ENCODE measurements around the gene PCMTD2. TPM values are rescaled to one million over a fixed set of nuclear protein-coding genes. Genes with fewer than 3 reads are reported as not detected.

The PCMTD2 gene
- total RNA-seq, 1 donor from 2014 or later = 45.2 TPM

DNA sequence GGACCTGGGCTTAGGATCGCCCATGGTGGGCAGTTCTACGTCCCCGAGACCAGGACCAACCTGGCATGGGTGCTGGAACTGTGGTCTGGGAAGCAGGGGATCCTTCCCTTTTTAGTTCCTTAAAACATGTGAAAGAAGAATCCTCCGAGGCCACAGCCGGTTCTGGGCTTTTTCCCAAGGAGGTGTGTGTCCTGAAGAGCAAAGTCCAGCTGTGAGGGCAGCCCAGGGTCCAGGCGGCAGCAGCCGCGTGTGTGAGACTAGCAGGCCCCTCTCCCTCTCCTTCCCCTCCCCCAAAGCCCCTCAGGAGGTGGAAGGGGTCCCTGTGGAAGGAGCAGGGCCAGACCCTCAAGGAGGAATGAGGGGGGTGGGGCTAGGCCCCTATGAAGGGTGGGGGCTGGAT lies 35.1 kb upstream of the PCMTD2 start:
- peaks cover 16% of the 10 kb centered on the region for H3K4me1 ChIP-seq
- intact Hi-C loops (cut with DNase I) = no loop called here
- DNase-seq (ENCODE audit: extremely low spot score in 2 of 2) = no peak
- no peak overlapping the region for H3K27ac ChIP-seq
- no peaks in the 10 kb centered on the region for H3K27me3 ChIP-seq
- no peak overlapping the region for H3K4me3 ChIP-seq
- H3K9me3 ChIP-seq = no peaks in the 10 kb centered on the region
- TF ChIP-seq, protein P1, sequence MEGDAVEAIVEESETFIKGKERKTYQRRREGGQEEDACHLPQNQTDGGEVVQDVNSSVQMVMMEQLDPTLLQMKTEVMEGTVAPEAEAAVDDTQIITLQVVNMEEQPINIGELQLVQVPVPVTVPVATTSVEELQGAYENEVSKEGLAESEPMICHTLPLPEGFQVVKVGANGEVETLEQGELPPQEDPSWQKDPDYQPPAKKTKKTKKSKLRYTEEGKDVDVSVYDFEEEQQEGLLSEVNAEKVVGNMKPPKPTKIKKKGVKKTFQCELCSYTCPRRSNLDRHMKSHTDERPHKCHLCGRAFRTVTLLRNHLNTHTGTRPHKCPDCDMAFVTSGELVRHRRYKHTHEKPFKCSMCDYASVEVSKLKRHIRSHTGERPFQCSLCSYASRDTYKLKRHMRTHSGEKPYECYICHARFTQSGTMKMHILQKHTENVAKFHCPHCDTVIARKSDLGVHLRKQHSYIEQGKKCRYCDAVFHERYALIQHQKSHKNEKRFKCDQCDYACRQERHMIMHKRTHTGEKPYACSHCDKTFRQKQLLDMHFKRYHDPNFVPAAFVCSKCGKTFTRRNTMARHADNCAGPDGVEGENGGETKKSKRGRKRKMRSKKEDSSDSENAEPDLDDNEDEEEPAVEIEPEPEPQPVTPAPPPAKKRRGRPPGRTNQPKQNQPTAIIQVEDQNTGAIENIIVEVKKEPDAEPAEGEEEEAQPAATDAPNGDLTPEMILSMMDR (IDR thresholded peaks at IDR 0.05) = no peak
- TF ChIP-seq POLR2AphosphoS5 (IDR thresholded peaks at IDR 0.05; ENCODE audit: insufficient read depth in 1 of 2, low read depth in 1 of 2) (no peak), POLR2A (IDR thresholded peaks at IDR 0.05) (no peak)
- H3K36me3 ChIP-seq = no peaks in the 10 kb centered on the region

DNA sequence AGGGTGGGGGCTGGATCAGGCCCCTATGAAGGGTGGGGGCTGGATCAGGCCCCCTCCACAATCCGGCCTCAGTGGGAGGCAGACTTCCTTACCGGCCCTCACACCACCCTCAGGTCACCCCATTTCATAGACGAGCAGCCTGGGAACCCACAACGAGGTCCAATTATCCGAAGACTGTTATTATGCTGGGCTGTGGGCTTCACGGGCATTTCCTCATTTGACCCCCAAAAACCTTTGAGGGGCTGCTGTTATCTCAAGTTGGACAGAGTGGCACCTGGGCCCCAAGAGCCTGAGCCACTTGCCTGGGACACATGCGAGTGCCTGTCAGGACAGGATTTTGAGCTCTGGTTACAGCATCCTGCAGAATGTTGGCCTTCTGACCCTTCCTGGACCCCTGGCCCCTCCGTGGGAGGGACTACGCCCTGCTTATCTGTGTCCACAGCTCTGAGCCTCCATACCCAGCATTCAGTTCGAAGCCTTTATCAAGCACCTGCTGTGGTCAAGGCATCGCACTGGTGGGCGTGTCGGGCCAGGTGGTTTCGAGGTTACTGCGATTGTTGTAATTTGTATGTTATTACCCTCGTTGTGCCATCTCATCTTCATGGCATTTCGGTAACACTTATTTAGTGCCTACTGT lies 34.5 kb upstream of the PCMTD2 start:
- H3K9me3 ChIP-seq = no peaks in the 10 kb centered on the region
- no peak overlapping the region for H3K4me3 ChIP-seq
- TF ChIP-seq POLR2AphosphoS5 (IDR thresholded peaks at IDR 0.05; ENCODE audit: insufficient read depth in 1 of 2, low read depth in 1 of 2) (no peak), POLR2A (IDR thresholded peaks at IDR 0.05) (no peak)
- TF ChIP-seq, protein P1 (IDR thresholded peaks at IDR 0.05) = no peak
- no peaks in the 10 kb centered on the region for H3K36me3 ChIP-seq
- H3K27ac ChIP-seq = no peak overlapping the region
- no peaks in the 10 kb centered on the region for H3K27me3 ChIP-seq
- no peak for DNase-seq (ENCODE audit: extremely low spot score in 2 of 2)
- H3K4me1 ChIP-seq = peaks cover 16% of the 10 kb centered on the region
- intact Hi-C loops (cut with DNase I) = no loop called here

DNA sequence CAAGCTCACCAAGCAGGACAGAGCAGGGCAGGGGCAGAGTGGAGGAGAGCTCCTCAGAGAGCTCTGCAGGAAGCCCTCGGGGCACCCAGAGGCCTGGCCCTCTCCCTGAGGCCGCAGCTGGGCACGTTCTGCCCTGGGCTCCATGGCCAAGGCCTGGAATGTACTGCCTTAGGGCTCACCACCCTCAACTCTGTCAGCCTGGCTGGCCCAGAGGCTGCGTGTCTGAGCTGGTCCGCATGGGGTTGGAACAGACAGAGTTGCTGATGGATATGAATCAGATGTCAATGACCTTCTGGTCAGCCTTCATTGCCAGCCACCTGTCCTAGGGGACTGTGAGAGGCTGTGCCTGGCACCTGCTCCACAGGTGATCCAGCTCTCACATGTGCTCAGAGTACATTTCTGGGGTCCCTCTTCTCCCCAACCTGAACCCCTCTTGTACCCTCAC lies 33.2 kb upstream of the PCMTD2 start:
- no peak for DNase-seq (ENCODE audit: extremely low spot score in 2 of 2)
- no peak overlapping the region for H3K27ac ChIP-seq
- no peak for TF ChIP-seq POLR2AphosphoS5 (IDR thresholded peaks at IDR 0.05; ENCODE audit: insufficient read depth in 1 of 2, low read depth in 1 of 2)
- TF ChIP-seq, protein P1 (IDR thresholded peaks at IDR 0.05) = no peak
- TF ChIP-seq POLR2A (IDR thresholded peaks at IDR 0.05) = no peak
- H3K27me3 ChIP-seq = no peaks in the 10 kb centered on the region
- no peaks in the 10 kb centered on the region for H3K9me3 ChIP-seq
- intact Hi-C loops (cut with DNase I) = no loop called here
- H3K4me3 ChIP-seq = no peak overlapping the region
- peaks cover 16% of the 10 kb centered on the region for H3K4me1 ChIP-seq
- no peaks in the 10 kb centered on the region for H3K36me3 ChIP-seq

DNA sequence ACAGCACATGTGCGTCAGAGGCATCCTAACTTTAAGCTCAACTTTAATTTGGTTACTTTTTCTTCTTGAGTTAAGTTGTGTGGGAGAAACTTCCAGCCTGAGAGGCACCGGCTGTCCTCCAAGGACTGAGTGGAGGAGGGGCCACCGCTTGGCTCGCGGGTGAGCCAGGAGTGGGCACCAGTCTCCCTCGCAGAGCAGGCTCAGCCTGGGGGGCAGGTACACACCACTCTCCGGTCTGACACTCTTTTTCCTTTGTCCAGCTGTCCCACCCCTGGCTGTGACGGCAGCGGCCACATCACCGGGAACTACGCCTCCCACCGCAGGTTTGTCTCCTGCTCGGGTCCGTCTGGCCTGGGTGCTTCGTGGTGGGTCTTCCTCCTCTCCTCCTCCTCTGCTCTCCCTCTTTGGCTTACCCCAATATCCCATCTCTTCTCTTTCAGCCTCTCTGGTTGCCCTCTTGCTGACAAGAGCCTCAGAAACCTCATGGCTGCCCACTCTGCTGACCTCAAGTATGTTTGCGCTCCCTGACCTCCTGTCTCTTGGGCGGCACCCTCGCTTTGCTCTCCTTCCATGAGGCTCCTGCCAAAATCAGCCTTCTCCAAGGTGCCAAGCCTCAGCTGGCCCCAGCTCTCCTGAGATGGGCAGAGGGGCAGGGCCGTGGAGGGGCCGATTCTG lies 32.6 kb upstream of the PCMTD2 start:
- H3K27ac ChIP-seq = no peak overlapping the region
- no peaks in the 10 kb centered on the region for H3K9me3 ChIP-seq
- no peak for DNase-seq (ENCODE audit: extremely low spot score in 2 of 2)
- TF ChIP-seq POLR2A (IDR thresholded peaks at IDR 0.05) (no peak), POLR2AphosphoS5 (IDR thresholded peaks at IDR 0.05; ENCODE audit: insufficient read depth in 1 of 2, low read depth in 1 of 2) (no peak)
- TF ChIP-seq, protein P1 (IDR thresholded peaks at IDR 0.05) = no peak
- peaks cover 16% of the 10 kb centered on the region for H3K4me1 ChIP-seq
- intact Hi-C loops (cut with DNase I) = no loop called here
- no peaks in the 10 kb centered on the region for H3K27me3 ChIP-seq
- H3K4me3 ChIP-seq = no peak overlapping the region
- no peaks in the 10 kb centered on the region for H3K36me3 ChIP-seq

DNA sequence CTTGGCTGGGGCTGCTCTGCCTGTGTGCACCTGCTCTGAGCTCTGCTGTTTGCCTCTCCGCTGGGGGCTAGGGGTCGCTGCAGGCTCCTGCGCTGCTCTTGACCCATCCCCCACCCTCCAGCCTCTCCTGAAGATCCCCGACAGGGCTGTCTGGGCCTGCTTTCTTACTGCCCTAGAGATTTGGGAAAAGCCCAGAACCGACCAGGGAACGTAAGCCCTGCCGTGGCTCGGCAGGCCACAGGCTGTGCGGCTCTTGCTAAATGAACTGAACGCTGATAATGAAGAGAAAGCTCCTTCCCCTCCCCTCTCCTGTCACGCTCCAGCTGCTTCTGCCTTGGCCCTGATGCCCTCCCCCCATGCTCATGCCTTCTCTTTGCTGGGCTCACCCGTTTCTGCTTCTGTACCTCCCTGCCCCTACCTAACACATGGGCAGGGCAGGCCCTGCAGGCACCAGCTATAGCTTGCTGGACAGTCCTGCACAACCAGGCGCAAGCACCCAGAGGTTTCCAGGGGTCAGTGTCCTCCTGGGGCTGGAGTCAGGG lies 32.0 kb upstream of the PCMTD2 start:
- intact Hi-C loops (cut with DNase I) = no loop called here
- H3K4me3 ChIP-seq = no peak overlapping the region
- DNase-seq (ENCODE audit: extremely low spot score in 2 of 2) = no peak
- H3K27me3 ChIP-seq = no peaks in the 10 kb centered on the region
- H3K4me1 ChIP-seq = peaks cover 16% of the 10 kb centered on the region
- H3K27ac ChIP-seq = no peak overlapping the region
- no peaks in the 10 kb centered on the region for H3K9me3 ChIP-seq
- TF ChIP-seq POLR2AphosphoS5 (IDR thresholded peaks at IDR 0.05; ENCODE audit: insufficient read depth in 1 of 2, low read depth in 1 of 2) (no peak), POLR2A (IDR thresholded peaks at IDR 0.05) (no peak)
- no peaks in the 10 kb centered on the region for H3K36me3 ChIP-seq
